Activated naive CD4-positive, alpha-beta T cell treated with anti-CD3 and anti-CD28 coated beads for 36 hours (primary cell): ENCODE measurements around the gene LGALS14. TPM values are rescaled to one million over a fixed set of nuclear protein-coding genes. Genes with fewer than 3 reads are reported as not detected.
"Not testable (repeated sequence)": the region's sequence is repeated elsewhere in the genome, so short reads cannot be mapped to it uniquely, and the experiment has no call there.

Experiments used
- CTCF ChIA-PET: fragments of 350-600 bp; sonication (Branson Sonifier 250); formaldehyde crosslinking; loops from one replicate; lab custom pipeline; 2021; ENCODE audit warnings: antibody characterized with exemption; lab: Charles Lee
- DNase-seq: peaks from one replicate; pipeline ENCODE4 v3.0.0-alpha.2; 2020
- H3K27ac Mint-ChIP-seq: one replicate; pipeline ENCODE4 v1.8.0; 2021; ENCODE audit warnings: mild to moderate bottlenecking, mixed read lengths
- H3K27me3 Mint-ChIP-seq: one replicate; pipeline ENCODE4 v1.8.0; 2021; ENCODE audit warnings: low read depth, mixed read lengths
- H3K36me3 Mint-ChIP-seq: one replicate; pipeline ENCODE4 v1.8.0; 2021; ENCODE audit warnings: low read depth, mixed read lengths
- H3K4me1 Mint-ChIP-seq: one replicate; pipeline ENCODE4 v1.8.0; 2021; ENCODE audit warnings: low read depth, mixed read lengths
- H3K4me3 Mint-ChIP-seq: one replicate; pipeline ENCODE4 v1.8.0; 2021; ENCODE audit warnings: mild to moderate bottlenecking, moderate library complexity, mixed read lengths
- H3K9me3 Mint-ChIP-seq: one replicate; pipeline ENCODE4 v1.8.0; 2021; ENCODE audit warnings: mixed read lengths
- intact Hi-C: fragments of 100-400 bp; cut with micrococcal nuclease; formaldehyde crosslinking; loops from one replicate; pipeline ENCODE4 v1.15.1; 2023
- total RNA-seq, 2 experiments: library from RNA; stranded (reverse); gene quantifications; one replicate each; pipeline ENCODE4 v1.2.3, GENCODE V29; 2021

Gene LGALS14, protein sequence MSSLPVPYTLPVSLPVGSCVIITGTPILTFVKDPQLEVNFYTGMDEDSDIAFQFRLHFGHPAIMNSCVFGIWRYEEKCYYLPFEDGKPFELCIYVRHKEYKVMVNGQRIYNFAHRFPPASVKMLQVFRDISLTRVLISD
- total RNA-seq: 1 to 10 TPM; 1.2 to 2.4 TPM

DNA sequence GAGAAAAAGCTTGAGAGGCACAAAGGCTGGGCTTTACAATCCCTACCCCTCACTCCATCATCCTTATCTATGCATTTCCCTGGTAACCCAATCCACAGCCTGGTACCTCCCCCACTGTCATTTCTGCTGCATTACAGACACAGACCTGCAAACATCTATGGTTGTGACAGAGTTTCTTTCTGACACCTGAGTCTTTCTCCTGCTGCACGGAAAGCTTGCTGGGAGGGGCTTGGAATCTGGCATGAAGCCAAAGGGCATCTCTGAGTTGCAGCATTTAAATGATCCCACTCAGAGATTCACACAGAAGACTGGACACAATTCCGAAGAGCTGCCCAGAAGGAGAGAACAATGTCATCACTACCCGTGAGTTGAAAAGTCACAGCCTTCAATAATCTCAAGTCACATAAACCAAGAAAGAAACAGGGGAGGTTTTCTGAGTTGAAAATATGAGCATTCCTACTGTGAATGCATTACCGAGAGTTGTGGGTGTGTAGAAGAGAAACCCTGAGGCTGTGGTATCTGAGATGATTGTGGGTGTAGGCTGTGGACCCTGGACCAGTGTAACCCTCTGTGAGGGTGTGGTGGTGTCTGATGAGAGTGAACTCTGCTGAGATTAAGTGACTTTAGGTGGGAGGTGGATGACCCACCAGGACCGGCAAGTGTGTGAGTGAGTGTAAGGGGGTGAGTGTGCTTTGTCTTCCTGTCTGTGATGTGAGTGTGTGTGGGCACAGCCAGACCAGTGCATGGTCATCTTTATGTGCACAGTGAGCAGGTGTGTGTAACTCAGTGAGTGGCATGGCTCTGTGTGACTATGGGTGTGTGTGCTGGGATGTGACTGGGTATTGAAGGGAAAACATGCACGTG is at the start of gene LGALS14:
Gene LGALS14 (plus strand): TSS at position 301 of the 864 bp plus-strand sequence. CDS start 48 bp downstream, at position 349.
- H3K36me3 Mint-ChIP-seq: peaks cover 2% of the 10 kb centered on the region
- peak within 1 kb of the TSS; percentile 34 for H3K4me3 Mint-ChIP-seq
- intact Hi-C loops: loop anchor here (1.0 kb wide), 1 partner anchor 25 kb away; no protein-coding TSS in a partner anchor
- H3K9me3 Mint-ChIP-seq: no peaks in the 10 kb centered on the region
- H3K4me1 Mint-ChIP-seq: peaks cover 39% of the 10 kb centered on the region
- CTCF ChIA-PET: interaction anchor here (1.3 to 1.9 kb wide), 2 partner anchors 30 to 159 kb away, joined by 3 to 5 read pairs; no protein-coding TSS in a partner anchor
- H3K27me3 Mint-ChIP-seq: no peaks in the 10 kb centered on the region
- H3K27ac Mint-ChIP-seq: peak within 1 kb of the TSS; percentile 79
- DNase-seq: peak; percentile 60

DNA sequence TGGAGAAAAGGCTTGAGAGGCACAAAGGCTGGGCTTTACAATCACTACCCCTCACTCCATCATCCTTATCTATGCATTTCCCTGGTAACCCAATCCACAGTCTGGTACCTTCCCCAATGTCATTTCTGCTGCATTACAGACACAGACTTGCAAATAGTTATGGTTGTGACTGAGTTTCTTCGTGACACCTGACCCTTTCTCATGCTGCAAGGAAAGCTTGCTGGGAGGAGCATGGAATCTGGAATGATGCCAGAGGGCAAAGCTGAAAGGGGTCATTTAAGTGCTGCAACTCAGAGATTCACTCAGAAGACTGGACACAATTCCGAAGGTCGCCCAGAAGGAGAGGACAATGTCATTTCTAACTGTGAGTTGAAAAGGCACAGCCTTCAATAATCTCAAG is 48.7 kb upstream of the LGALS14 start, which contains the start of gene LGALS16:
Gene LGALS16 (plus strand): TSS at position 301 of the 400 bp plus-strand sequence. CDS start 49 bp downstream, at position 350.
- no peaks in the 10 kb centered on the region for H3K9me3 Mint-ChIP-seq
- no peaks in the 10 kb centered on the region for H3K4me1 Mint-ChIP-seq
- H3K27ac Mint-ChIP-seq: no peak within 1 kb of the TSS
- H3K27me3 Mint-ChIP-seq: peaks cover 11% of the 10 kb centered on the region
- H3K4me3 Mint-ChIP-seq: no peak within 1 kb of the TSS
- intact Hi-C loops: no loop called here
- DNase-seq: no peak
- no peaks in the 10 kb centered on the region for H3K36me3 Mint-ChIP-seq
- CTCF ChIA-PET: no interaction called here

DNA sequence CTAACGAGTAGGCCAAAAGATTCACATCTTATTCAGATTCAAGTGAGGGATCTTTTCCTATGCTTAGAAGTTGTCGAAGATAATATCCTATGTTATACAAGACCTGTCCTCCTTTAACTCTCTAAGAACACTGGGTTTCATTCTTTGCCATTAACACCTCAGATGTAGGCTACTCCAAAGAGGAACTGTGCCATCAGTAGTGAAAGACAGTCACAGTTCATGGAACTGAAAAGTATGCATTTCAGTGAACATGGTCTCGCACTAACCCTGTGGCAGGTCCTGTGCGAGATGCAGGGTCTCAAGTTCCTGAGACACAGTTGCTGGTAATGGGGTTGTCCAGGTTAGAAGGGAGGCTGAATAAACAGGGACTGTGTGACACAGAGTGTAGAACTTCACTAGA is 44.5 kb upstream of the LGALS14 start:
- CTCF ChIA-PET: no interaction called here
- no peak overlapping the region for H3K27ac Mint-ChIP-seq
- H3K36me3 Mint-ChIP-seq: no peaks in the 10 kb centered on the region
- no peaks in the 10 kb centered on the region for H3K9me3 Mint-ChIP-seq
- intact Hi-C loops: no loop called here
- H3K4me3 Mint-ChIP-seq: no peak overlapping the region
- peaks cover 7% of the 10 kb centered on the region for H3K4me1 Mint-ChIP-seq
- H3K27me3 Mint-ChIP-seq: no peaks in the 10 kb centered on the region
- DNase-seq: no peak

DNA sequence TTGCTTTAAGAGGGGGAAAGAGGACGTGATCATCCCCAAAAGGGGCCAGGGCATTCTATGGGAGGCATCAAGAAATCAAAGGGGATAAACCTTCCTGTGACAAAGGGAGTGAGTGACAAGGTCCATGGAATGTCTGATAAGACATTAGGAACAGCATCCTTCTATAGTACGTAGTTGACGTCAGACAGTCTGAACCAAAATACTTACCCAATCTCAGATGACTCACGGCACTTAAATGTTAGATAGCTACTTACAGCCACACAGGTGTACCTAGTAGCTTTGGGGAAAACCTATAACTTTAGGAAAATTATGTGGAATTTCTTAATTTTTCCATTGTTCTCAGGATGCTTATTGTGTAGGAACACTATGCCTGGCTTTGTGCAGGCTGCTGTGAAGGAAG is 43.6 kb upstream of the LGALS14 start:
- CTCF ChIA-PET: no interaction called here
- H3K4me1 Mint-ChIP-seq: peaks cover 7% of the 10 kb centered on the region
- peaks cover under 1% of the 10 kb centered on the region for H3K9me3 Mint-ChIP-seq
- no peaks in the 10 kb centered on the region for H3K27me3 Mint-ChIP-seq
- no peak for DNase-seq
- peaks cover under 1% of the 10 kb centered on the region for H3K36me3 Mint-ChIP-seq
- intact Hi-C loops: no loop called here
- H3K4me3 Mint-ChIP-seq: no peak overlapping the region
- no peak overlapping the region for H3K27ac Mint-ChIP-seq

DNA sequence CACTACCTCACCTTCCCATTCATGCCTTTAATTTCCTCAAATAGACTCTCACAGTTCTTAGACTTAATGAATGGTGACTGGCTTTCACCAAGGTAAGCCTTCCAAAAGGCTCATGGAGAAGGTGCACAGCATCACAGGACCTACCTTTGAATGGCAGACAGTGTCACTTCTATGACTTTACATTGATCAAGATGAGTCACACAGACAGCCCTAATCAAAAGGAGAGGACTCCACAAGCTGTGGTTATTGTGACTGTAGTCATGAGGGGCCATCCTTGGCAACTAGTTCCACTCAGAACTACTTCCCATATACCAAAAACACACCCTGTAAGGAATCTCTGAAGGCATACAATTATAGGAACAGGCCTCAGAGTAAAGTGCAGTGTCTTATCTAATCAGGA is 42.7 kb upstream of the LGALS14 start:
- Mint-ChIP-seq H3K9me3 (peaks cover 3% of the 10 kb centered on the region), H3K27ac (no peak overlapping the region), H3K4me3 (no peak overlapping the region), H3K36me3 (peaks cover 2% of the 10 kb centered on the region), H3K4me1 (peaks cover 7% of the 10 kb centered on the region), H3K27me3 (no peaks in the 10 kb centered on the region)
- no peak for DNase-seq
- intact Hi-C loops: no loop called here
- CTCF ChIA-PET: no interaction called here

DNA sequence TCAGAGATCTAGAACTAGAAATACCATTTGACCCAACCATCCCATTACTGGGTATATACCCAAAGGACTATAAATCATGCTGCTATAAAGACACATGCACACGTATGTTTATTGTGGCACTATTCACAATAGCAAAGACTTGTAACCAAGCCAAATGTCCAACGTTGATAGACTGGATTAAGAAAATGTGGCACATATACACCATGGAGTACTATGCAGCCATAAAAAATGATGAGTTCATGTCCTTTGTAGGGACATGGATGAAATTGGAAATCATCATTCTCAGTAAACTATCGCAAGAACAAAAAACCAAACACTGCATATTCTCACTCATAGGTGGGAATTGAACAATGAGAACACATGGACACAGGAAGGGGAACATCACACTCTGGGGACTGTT is 34.4 kb upstream of the LGALS14 start:
- intact Hi-C loops: loop anchor here (10.0 kb wide), 1 partner anchor 545 kb away; the partner anchor contains the start of gene PAK4
- H3K36me3 Mint-ChIP-seq, H3K4me3 Mint-ChIP-seq, H3K27me3 Mint-ChIP-seq, CTCF ChIA-PET, H3K9me3 Mint-ChIP-seq, H3K27ac Mint-ChIP-seq, DNase-seq: not testable (repeated sequence)
- peaks cover 20% of the 10 kb centered on the region for H3K4me1 Mint-ChIP-seq

DNA sequence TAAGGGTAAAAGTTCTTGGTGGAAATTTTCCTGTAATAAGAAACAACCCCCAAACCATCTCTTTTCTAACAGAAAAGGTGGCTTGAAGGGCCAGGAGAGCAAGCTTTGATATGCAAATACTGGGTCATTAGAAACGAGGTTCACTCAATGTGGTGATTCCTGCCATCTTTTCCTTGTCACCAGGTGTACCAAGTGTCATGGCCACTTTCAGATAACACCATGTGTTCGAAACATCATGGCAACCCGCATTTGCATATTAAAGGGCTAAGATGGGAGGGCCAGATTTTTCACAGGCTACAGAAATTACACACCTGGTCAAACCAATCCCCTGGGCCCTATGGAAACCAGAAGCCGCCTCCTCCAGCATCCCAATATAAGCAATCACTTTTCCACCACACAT is 33.3 kb upstream of the LGALS14 start:
- H3K4me1 Mint-ChIP-seq: peaks cover 31% of the 10 kb centered on the region
- no peak for DNase-seq
- intact Hi-C loops: loop anchor here (10.0 kb wide), 1 partner anchor 546 kb away; the partner anchor contains the start of gene PAK4
- CTCF ChIA-PET: interaction anchor here (0.6 to 4.9 kb wide), 9 partner anchors 31 to 231 kb away, joined by 3 to 92 read pairs (median 4); partner anchors contain the start of gene DLL3
- H3K27ac Mint-ChIP-seq: no peak overlapping the region
- H3K27me3 Mint-ChIP-seq: peaks cover 1% of the 10 kb centered on the region
- H3K4me3 Mint-ChIP-seq: no peak overlapping the region
- H3K36me3 Mint-ChIP-seq: no peaks in the 10 kb centered on the region
- no peaks in the 10 kb centered on the region for H3K9me3 Mint-ChIP-seq

DNA sequence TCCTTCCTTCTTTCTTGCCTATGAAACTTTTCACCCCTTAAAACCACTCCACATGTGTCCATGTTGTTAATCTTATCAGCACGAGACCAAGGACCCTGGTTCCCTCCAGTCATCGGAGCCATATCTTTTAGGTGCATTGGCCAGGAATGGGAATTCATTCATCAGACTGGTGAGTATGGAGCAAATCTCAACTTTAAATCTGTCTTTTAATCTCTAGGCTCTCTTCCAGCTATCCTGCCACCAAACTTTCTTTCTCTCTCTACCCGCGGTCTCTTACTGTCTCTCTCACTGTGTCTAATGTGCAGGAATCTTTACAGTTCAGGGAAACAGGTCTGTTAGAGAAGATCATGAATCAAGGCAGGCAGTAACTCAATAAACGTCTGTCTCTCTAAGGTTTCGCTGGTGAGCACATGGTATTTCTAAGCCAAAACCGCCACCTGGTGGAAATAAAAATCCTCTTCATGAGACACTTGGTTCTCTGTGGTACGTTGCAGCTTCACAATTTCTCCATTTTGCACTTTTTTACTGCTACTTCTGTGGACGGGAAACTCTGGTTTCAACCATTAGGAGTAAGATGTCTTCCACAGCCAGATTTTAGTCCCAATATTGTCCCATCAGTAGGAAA is 32.4 kb upstream of the LGALS14 start:
- H3K27ac Mint-ChIP-seq: no peak overlapping the region
- DNase-seq: peak; percentile 78
- H3K9me3 Mint-ChIP-seq: no peaks in the 10 kb centered on the region
- H3K36me3 Mint-ChIP-seq: no peaks in the 10 kb centered on the region
- peaks cover 1% of the 10 kb centered on the region for H3K27me3 Mint-ChIP-seq
- CTCF ChIA-PET: interaction anchor here (0.6 to 4.9 kb wide), 14 partner anchors 8 to 247 kb away, joined by 3 to 92 read pairs (median 6); partner anchors contain the start of genes DLL3 and EID2
- peaks cover 35% of the 10 kb centered on the region for H3K4me1 Mint-ChIP-seq
- no peak overlapping the region for H3K4me3 Mint-ChIP-seq
- intact Hi-C loops: loop anchor here (1.0 to 10.0 kb wide), 4 partner anchors 121 to 547 kb away; partner anchors contain the start of genes DLL3 and PAK4

DNA sequence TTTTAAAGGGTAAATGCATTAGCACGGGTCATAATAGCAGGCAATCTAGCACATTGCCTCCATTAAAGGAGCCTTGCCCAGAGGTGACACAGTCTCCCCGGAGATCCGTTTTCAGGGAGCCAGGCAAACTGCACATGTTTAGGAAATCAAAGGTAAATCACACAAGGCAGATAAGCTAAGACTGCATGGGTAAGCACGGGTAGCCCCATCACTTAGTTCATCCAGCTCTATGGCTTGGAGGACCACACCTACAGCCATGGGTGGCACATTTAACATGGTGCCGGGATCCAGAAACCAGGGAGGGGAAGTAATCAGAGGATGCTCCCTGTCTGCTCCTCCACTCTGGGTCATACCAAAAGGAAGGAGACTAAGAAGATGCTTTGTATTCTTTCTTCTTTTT is 31.8 kb upstream of the LGALS14 start:
- intact Hi-C loops: loop anchor here (1.0 to 10.0 kb wide), 4 partner anchors 121 to 548 kb away; partner anchors contain the start of genes DLL3 and PAK4
- Mint-ChIP-seq H3K4me3 (no peak overlapping the region), H3K27ac (no peak overlapping the region), H3K4me1 (peaks cover 39% of the 10 kb centered on the region), H3K36me3 (no peaks in the 10 kb centered on the region), H3K9me3 (no peaks in the 10 kb centered on the region), H3K27me3 (peaks cover 1% of the 10 kb centered on the region)
- CTCF ChIA-PET: interaction anchor here (0.6 to 4.9 kb wide), 18 partner anchors 9 to 246 kb away, joined by 3 to 92 read pairs (median 6); partner anchors contain the start of gene EID2
- no peak for DNase-seq

DNA sequence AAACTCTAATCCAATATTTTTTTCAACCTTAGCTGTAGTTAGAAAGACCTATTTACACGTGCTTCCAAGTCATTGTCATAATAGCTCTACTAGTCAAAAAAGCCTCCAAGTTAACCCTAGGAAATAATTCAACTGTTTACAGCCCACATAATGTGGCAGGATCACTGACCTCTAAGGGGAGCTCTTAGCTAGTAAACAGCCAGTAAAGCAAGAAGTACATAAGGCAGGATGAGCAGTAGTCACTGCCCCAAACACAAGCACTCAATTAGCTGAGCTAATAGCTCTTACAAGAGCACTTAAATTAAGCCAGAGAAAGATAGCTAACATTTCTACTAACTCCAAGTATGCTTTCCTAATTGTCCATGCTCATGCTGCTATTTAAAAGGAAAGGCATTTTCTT is 30.4 kb upstream of the LGALS14 start:
- CTCF ChIA-PET: interaction anchor here (0.6 to 4.9 kb wide), 21 partner anchors 25 to 234 kb away, joined by 3 to 92 read pairs (median 5); partner anchors contain the start of gene LGALS14
- intact Hi-C loops: loop anchor here (10.0 kb wide), 1 partner anchor 549 kb away; the partner anchor contains the start of gene PAK4
- H3K27ac Mint-ChIP-seq, H3K4me3 Mint-ChIP-seq, H3K27me3 Mint-ChIP-seq, H3K36me3 Mint-ChIP-seq, H3K9me3 Mint-ChIP-seq: not testable (repeated sequence)
- H3K4me1 Mint-ChIP-seq: peaks cover 50% of the 10 kb centered on the region
- peak; percentile 36 for DNase-seq

DNA sequence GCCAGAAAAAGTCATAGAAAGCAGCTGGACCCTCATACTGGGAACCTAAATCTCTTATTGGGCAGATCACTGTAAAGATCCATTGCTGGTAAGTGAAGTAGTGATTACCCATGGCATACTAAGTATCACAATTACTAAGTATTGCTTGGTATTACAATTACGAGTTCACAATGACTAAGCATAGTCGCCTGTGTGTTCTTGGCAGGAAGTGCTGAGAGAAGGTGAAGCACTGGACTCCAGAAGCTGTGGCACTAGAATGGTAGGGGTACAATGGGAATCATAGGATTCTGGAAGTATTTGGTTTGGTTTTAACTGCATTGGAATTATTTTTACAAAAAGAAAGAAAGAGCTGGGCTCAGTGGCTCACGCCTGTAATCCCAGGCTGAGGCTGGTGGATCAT is 28.3 kb upstream of the LGALS14 start:
- peak; percentile 49 for DNase-seq
- Mint-ChIP-seq H3K36me3 (no peaks in the 10 kb centered on the region), H3K4me1 (peaks cover 70% of the 10 kb centered on the region), H3K27ac (peak overlapping the region; percentile 75), H3K9me3 (no peaks in the 10 kb centered on the region), H3K4me3 (peak overlapping the region; percentile 11), H3K27me3 (peaks cover 1% of the 10 kb centered on the region)
- intact Hi-C loops: loop anchor here (1.0 to 10.0 kb wide), 4 partner anchors 89 to 551 kb away; partner anchors contain the start of gene PAK4
- CTCF ChIA-PET: interaction anchor here (0.6 to 1.5 kb wide), 5 partner anchors 11 to 236 kb away, joined by 3 to 5 read pairs (median 3); partner anchors contain the start of gene EID2B
